Esophagus squamous epithelium (tissue), 5 donors: ENCODE data around the gene NRARP. TPM values are rescaled to one million over a fixed set of nuclear protein-coding genes. Genes with fewer than 3 reads are reported as not detected.

Experiments
- DNase-seq: peaks from one replicate; lab custom pipeline; 2025; lab: John Stamatoyannopoulos, UW
- H3K27ac ChIP-seq, 4 donors: fragments of 200-600 bp; sonication (generic); one replicate each; pipeline ENCODE4 v1.5.1; 2016 to 2019; ENCODE audit warnings: mild to moderate bottlenecking in 1 of 4
- H3K27me3 ChIP-seq, 4 donors: fragments of 200-600 bp; sonication (generic); 1 replicate in 3 of 4; 2 replicates in 1 of 4; pipeline versions ENCODE4 v1.5.1 to v1.6.0; 2017 to 2021; ENCODE audit warnings: antibody characterized with exemption in 1 of 4
- H3K36me3 ChIP-seq, 3 donors: fragments of 200-600 bp; sonication (generic); one replicate each; pipeline ENCODE4 v1.5.1; 2016 to 2019
- H3K4me1 ChIP-seq, 3 donors: fragments of 200-600 bp; sonication (generic); one replicate each; pipeline ENCODE4 v1.5.1; 2017 to 2019
- H3K4me3 ChIP-seq, 4 donors: fragments of 200-600 bp; sonication (generic); 1 replicate in 3 of 4; 2 replicates in 1 of 4; pipeline ENCODE4 v1.5.1; 2016 to 2019; ENCODE audit warnings: mild to moderate bottlenecking in 2 of 4, moderate library complexity in 1 of 4
- H3K9me3 ChIP-seq, 3 donors: fragments of 200-600 bp; sonication (generic); one replicate each; pipeline ENCODE4 v1.5.1; 2016 to 2019
- POLR2A ChIP-seq, 4 donors: fragments of 450-650 bp; IDR thresholded peaks; one replicate each; pipeline ENCODE4 v1.6.1; 2017; ENCODE audit warnings: antibody characterized with exemption in 4 of 4, mild to moderate bottlenecking in 4 of 4, moderate library complexity in 3 of 4
- WGBS, 2 donors: methylation state at CpG; one replicate each; pipeline ENCODE4 v1.1.5; 2018; 5-methylcytosine and 5-hydroxymethylcytosine counted together
- intact Hi-C: fragments of 100-400 bp; cut with DNase I; formaldehyde crosslinking; loops from one replicate; pipeline ENCODE4 v1.15.0; 2022
- total RNA-seq, 4 donors: library from RNA; depleted of rRNA; stranded (reverse); fragments of >200 nt; gene quantifications; one replicate each; pipeline ENCODE4 v1.1.0, GENCODE V29; 2016
- TF ChIP-seq, protein P1 (sequence below), 6 experiments: fragments of 450-650 bp in 4 of 6; fragments of 200-600 bp in 2 of 6; sonication (generic) in 2 of 6; IDR thresholded peaks; one replicate each; pipeline ENCODE4 v1.5.1; 2016 to 2019; ENCODE audit warnings: antibody characterized with exemption in 6 of 6, mild to moderate bottlenecking in 4 of 6, moderate library complexity in 4 of 6
- donor health status: DM: yes; HTN: yes; CAD: no.

The NRARP gene
- total RNA-seq, 4 donors from 2014 or later = 19.6 to 33.9 (median 27.5) TPM

- TF ChIP-seq POLR2A (IDR thresholded peaks at IDR 0.05) = no peak
- TF ChIP-seq, protein P1, sequence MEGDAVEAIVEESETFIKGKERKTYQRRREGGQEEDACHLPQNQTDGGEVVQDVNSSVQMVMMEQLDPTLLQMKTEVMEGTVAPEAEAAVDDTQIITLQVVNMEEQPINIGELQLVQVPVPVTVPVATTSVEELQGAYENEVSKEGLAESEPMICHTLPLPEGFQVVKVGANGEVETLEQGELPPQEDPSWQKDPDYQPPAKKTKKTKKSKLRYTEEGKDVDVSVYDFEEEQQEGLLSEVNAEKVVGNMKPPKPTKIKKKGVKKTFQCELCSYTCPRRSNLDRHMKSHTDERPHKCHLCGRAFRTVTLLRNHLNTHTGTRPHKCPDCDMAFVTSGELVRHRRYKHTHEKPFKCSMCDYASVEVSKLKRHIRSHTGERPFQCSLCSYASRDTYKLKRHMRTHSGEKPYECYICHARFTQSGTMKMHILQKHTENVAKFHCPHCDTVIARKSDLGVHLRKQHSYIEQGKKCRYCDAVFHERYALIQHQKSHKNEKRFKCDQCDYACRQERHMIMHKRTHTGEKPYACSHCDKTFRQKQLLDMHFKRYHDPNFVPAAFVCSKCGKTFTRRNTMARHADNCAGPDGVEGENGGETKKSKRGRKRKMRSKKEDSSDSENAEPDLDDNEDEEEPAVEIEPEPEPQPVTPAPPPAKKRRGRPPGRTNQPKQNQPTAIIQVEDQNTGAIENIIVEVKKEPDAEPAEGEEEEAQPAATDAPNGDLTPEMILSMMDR (IDR thresholded peaks at IDR 0.05) = no peak
- H3K27me3 ChIP-seq = peaks cover 0 to 74% (median 2%) of the 10 kb centered on the region in 4 donors
- H3K4me3 ChIP-seq = peak overlapping the region in 3 of 4 donors; percentile 53 to 79 (median 59)
- intact Hi-C loops = loop anchor here (5.0 to 10.0 kb wide), 2 partner anchors 108 to 136 kb away; no protein-coding TSS in a partner anchor
- no CpG with 5 or more reads among the region's 10 CpGs for WGBS, 2 donors
- H3K4me1 ChIP-seq = peaks cover 49 to 92% (median 57%) of the 10 kb centered on the region in 3 donors
- peaks cover 0 to 7% (median 4%) of the 10 kb centered on the region in 3 donors for H3K9me3 ChIP-seq
- DNase-seq = no peak
- H3K27ac ChIP-seq = peak overlapping the region; percentile 11 to 85 (median 82)
- peaks cover 0 to 15% (median 0%) of the 10 kb centered on the region in 3 donors for H3K36me3 ChIP-seq
Measured at GRCh38 chr9:137299203-137299565, 2.9 kb downstream of the NRARP start.

GRCh38 chr9:137298401-137299202 is 3.5 kb downstream of the NRARP start:
- Histone ChIP-seq H3K36me3 (peaks cover 0 to 15% (median 0%) of the 10 kb centered on the region in 3 donors), H3K27me3 (peaks cover 0 to 78% (median 2%) of the 10 kb centered on the region in 4 donors), H3K4me3 (peak overlapping the region in 3 of 4 donors; percentile 53 to 79 (median 59)), H3K4me1 (peaks cover 44 to 92% (median 54%) of the 10 kb centered on the region in 3 donors), H3K9me3 (peaks cover 0 to 7% (median 5%) of the 10 kb centered on the region in 3 donors), H3K27ac (peak overlapping the region; percentile 31 to 85 (median 66))
- intact Hi-C loops = loop anchor here (5.0 to 10.0 kb wide), 2 partner anchors 109 to 136 kb away; no protein-coding TSS in a partner anchor
- WGBS, 2 donors = 67 to 89% methylated on average over 12 to 17 of the region's 24 CpGs
- TF ChIP-seq, protein P1 (IDR thresholded peaks at IDR 0.05) = no peak
- TF ChIP-seq POLR2A (IDR thresholded peaks at IDR 0.05) = no peak
- DNase-seq = no peak

DNA sequence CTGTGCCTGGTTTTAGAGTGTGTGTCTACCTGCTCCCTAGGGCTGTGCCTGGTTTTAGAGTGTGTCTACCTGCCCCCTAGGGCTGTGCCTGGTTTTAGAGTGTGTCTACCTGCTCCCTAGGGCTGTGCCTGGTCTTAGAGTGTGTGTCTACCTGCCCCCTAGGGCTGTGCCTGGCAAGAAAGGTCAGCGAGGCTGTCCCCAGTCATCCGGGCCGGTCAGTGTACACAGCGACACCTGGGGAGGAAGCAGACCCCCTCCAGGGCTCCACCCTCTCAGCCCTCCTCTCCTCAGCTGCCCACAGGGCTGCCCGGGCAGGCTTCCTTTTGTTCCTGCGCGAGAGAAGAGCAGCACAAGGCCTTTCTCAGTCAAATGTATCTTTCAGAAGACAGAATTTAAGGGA is 4.1 kb downstream of the NRARP start:
- WGBS, 2 donors = no CpG with 5 or more reads among the region's 7 CpGs
- TF ChIP-seq, protein P1 (IDR thresholded peaks at IDR 0.05) = no peak
- TF ChIP-seq POLR2A (IDR thresholded peaks at IDR 0.05) = no peak

GRCh38 chr9:137296670-137297664 is 5.1 kb downstream of the NRARP start:
- WGBS, 2 donors = 51 to 56% methylated on average over 11 to 17 of the region's 24 CpGs
- peaks cover 0 to 7% (median 5%) of the 10 kb centered on the region in 3 donors for H3K9me3 ChIP-seq
- H3K27ac ChIP-seq = peak overlapping the region; percentile 56 to 85 (median 76)
- DNase-seq = no peak
- peaks cover 0 to 94% (median 4%) of the 10 kb centered on the region in 4 donors for H3K27me3 ChIP-seq
- H3K36me3 ChIP-seq = peaks cover 0 to 15% (median 0%) of the 10 kb centered on the region in 3 donors
- peak overlapping the region in 3 of 4 donors; percentile 43 to 71 (median 56) for H3K4me3 ChIP-seq
- TF ChIP-seq POLR2A (IDR thresholded peaks at IDR 0.05) = no peak
- TF ChIP-seq, protein P1 (IDR thresholded peaks at IDR 0.05) = no peak
- H3K4me1 ChIP-seq = peaks cover 33 to 82% (median 41%) of the 10 kb centered on the region in 3 donors
- intact Hi-C loops = loop anchor here (5.0 to 10.0 kb wide), 2 partner anchors 110 to 138 kb away; no protein-coding TSS in a partner anchor

More for the DNA sequence above, 4.1 kb downstream of the NRARP start:
- H3K4me1 ChIP-seq = peaks cover 38 to 89% (median 47%) of the 10 kb centered on the region in 3 donors
- peaks cover 0 to 84% (median 3%) of the 10 kb centered on the region in 4 donors for H3K27me3 ChIP-seq
- intact Hi-C loops = loop anchor here (5.0 to 10.0 kb wide), 2 partner anchors 109 to 137 kb away; no protein-coding TSS in a partner anchor
- peak overlapping the region; percentile 31 to 85 (median 66) for H3K27ac ChIP-seq
- DNase-seq = no peak
- H3K9me3 ChIP-seq = peaks cover 0 to 7% (median 5%) of the 10 kb centered on the region in 3 donors
- peak overlapping the region in 2 of 4 donors; percentile 59 to 79 for H3K4me3 ChIP-seq
- H3K36me3 ChIP-seq = peaks cover 0 to 15% (median 0%) of the 10 kb centered on the region in 3 donors
